ENCODE measurements around the gene ITPR1.

The ITPR1 gene

GRCh38 chr3:4866866-4867265 is 373.7 kb downstream of the ITPR1 start:
- DNase-seq, result no peak

DNA sequence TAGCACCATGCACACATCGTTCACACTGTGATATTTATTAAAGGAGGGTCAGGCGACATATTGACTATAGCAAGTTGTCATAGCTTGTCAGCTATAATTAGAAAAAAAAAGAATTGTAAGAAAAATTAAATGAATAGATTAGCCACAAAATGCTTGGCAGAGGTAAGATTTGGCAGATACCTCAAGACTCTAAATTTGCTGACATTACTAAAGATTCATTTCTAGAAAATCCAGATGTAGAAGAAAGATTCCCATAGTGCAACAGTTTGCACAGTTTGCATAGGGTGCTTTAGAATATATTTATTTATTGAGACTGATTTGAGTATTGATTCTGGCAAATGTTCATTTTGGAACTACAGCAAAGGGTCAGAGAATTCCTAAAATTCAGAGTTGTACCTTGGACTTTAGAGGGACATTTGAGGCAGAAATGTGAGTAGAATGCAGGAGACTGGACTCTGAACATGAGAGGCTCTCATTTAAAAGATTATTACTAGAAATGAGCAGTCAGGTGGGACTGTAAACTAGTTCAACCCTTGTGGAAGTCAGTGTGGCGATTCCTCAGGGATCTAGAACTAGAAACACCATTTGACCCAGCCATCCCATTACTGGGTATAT is 384.1 kb downstream of the ITPR1 start:
- DNase-seq, result no peak

DNA sequence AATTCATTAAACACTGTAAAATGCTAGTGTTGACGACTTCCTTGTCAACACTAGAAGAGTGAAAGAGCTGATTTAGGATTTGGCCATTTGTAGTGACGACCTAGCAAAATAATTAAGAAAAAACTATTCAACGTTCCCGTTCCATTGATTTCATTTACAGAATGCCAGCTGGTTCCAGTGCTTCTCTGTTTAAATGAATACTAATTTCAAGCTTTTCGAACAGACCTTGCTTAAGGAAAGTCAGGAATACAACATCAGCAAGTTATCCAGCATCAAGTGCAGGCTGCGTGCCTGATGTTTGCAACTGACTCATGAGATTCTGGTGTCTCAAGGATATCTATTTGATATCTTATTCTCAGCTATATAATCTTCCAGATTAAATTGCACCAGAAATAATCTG is 387.7 kb downstream of the ITPR1 start:
- DNase-seq, result no peak

DNA sequence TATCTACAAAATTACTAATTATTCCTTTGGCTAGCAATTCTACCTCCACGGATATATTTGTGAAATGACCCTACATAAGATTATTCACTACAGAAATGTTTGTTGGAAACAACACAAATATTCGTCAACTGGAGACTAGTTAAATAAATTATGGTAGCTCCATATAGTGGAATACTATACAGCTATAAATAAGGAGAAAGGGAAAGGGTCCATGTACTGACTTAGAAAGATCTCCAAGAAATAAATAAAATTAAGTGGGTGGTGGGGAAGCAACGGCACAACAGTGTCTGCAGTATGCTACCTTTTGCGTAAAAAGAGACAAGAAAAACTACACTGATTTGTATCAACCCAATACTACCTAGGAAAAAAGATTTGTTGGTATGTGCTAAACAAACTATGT is 389.4 kb downstream of the ITPR1 start:
- DNase-seq, result no peak

GRCh38 chr3:4883011-4883410 is 389.9 kb downstream of the ITPR1 start:
- no peak for DNase-seq

DNA sequence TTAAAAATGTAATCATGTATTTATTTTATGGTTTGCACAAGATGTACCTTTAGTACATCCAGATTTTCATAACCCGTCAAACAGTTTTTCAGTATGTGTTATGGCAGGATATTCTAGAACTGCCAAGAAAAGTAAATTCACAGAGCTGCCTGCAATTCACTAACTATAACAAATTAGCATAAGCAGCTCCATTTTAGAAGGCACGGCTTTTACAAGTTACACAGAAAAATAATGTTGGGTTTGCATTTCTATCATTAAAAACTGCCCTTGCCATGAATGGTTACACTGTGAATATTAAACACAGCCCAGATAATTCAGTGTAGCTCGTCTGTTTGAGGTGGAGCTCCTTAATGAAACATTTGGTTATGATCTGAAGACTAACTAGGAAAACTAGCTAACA is 391.7 kb downstream of the ITPR1 start:
- DNase-seq, result no peak

GRCh38 chr3:4885316-4885715 is 392.2 kb downstream of the ITPR1 start:
- no peak for DNase-seq

DNA sequence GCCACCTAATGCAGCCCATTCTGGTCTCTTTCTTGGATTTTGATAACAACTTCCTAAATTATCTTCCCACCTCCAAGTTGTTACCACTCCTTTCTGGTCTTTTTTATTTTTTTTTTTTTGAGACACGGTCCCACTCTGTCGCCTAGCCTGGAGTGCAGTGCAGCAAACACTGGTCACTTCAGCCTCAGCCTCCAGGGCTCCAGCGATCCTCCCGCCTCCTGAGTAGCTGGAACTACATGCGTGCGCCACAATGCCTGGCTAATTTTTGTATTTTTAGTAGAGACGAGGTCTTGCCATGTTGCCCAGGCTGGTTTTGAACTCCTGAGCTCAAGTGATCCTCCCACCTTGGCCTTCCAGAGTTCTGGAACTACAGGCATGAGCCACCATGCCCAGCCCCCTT is 393.3 kb downstream of the ITPR1 start:
- no peak for DNase-seq

DNA sequence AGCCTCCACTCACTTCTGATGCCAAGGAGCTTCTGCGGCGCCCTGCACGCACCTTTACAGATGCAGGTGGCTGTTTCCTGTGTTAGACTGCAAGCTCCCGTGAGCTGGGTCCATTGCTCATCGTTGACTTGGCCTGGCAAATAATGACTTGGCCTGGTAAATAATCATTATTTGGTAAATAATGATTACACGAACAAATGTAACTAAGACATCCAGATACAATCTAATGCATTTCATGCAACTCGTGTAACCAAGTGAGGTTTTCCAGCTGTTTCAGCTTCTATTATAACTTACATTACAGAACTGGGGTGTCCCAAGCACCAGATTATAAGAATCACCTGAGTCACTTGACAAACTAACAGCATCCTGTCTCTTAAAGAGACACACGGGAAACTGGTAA is 394.0 kb downstream of the ITPR1 start:
- no peak for DNase-seq

GRCh38 chr3:4888913-4889846 is 396.0 kb downstream of the ITPR1 start:
- no peak for DNase-seq

DNA sequence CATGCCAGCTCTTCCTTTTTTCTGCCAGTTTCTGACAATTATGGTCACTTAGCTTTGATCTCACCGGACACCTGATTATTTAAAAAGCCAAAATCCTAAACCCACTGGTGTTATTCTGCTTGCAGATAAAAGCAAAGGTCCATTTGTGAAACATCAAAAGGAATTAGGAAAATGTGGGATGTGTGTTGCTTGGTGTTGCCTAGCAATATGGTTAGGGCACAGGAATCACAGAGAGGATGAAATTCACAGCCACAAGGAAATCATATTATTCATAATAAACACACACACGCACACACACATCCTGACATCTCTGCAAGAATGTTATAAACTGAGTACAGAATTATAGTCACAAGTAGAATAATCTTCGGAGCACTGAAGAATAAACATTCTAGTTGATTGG is 396.7 kb downstream of the ITPR1 start:
- no peak for DNase-seq

GRCh38 chr3:4894891-4895530 is 401.9 kb downstream of the ITPR1 start:
- DNase-seq, result no peak

GRCh38 chr3:4895838-4896237 is 402.7 kb downstream of the ITPR1 start:
- DNase-seq, result no peak
